ENCODE results near the gene CPB1. TPM values are rescaled to one million over a fixed set of nuclear protein-coding genes. Genes with fewer than 3 reads are reported as not detected.

The CPB1 gene
- total and polyA plus RNA-seq, 2 of the 8 experiments (the other 6 are each of a cell fraction or from before 2014, with no cell fraction given): not detected

GRCh38 chr3:148816981-148817525, 10.6 kb upstream of the CPB1 start:
- ChIA-PET POLR2A (ENCODE audit: partially characterized antibody) (no interaction called here), CTCF (ENCODE audit: partially characterized antibody) (no interaction called here)
- Histone ChIP-seq H4K8ac (ENCODE audit: extremely low read depth, insufficient read depth, low read length) (no peak overlapping the region), H4K91ac (replicated peaks; ENCODE audit: insufficient read length, low read length) (no peak overlapping the region), H2BK12ac (ENCODE audit: low read depth, low read length) (no peak overlapping the region), H2BK15ac (ENCODE audit: low read length) (no peak overlapping the region), H3K79me2 (ENCODE audit: control insufficient read depth in 1 of 2, insufficient read depth in 2 of 2, low read length in 2 of 2) (no peaks in the 10 kb centered on the region), H2BK20ac (ENCODE audit: low read length) (no peak overlapping the region), H3K36me3 (ENCODE audit: control insufficient read depth in 2 of 4, insufficient read depth in 4 of 4, low read length in 3 of 4) (no peaks in the 10 kb centered on the region), H3K9ac (replicated peaks in 1 of 4; ENCODE audit: extremely low read depth in 1 of 4, low read depth in 3 of 4, low read length in 3 of 4) (no peak overlapping the region), H4K5ac (ENCODE audit: insufficient read length, low read depth, low read length) (no peak overlapping the region), H3K27me3 (replicated peaks in 1 of 4; ENCODE audit: control insufficient read depth in 3 of 4, extremely low read depth in 1 of 4, insufficient read depth in 3 of 4, low read length in 3 of 4) (no peaks in the 10 kb centered on the region; a peak in 1 of 7 replicates), H3K14ac (ENCODE audit: insufficient read length) (no peak overlapping the region), H3K4me3 (ENCODE audit: extremely low read depth in 1 of 4, insufficient read depth in 2 of 4, low read depth in 3 of 4, low read length in 4 of 4) (no peak overlapping the region), H3K4ac (replicated peaks; ENCODE audit: insufficient read length, low read depth, low read length) (no peak overlapping the region), H3K4me1 (replicated peaks in 1 of 4; ENCODE audit: control insufficient read depth in 3 of 4, insufficient read depth in 4 of 4, low read length in 3 of 4) (peaks cover 0 to 5% (median 4%) of the 10 kb centered on the region in 4 experiments; a peak in 3 of 7 replicates), H3K23me2 (ENCODE audit: low read depth, low read length) (no peaks in the 10 kb centered on the region), H3K27ac (ENCODE audit: low read depth, low read length) (no peak overlapping the region), H2BK5ac (ENCODE audit: low read depth, low read length) (no peak overlapping the region), H4K20me1 (replicated peaks in 1 of 2; ENCODE audit: control insufficient read depth in 1 of 2, insufficient read depth in 2 of 2, low read length in 2 of 2) (no peaks in the 10 kb centered on the region), H2AK5ac (ENCODE audit: low read depth, low read length) (no peak overlapping the region), H2BK120ac (replicated peaks; ENCODE audit: low read depth, low read length) (no peak overlapping the region), H3K9me3 (ENCODE audit: insufficient read depth in 2 of 2, low read depth in 1 of 2, low read length in 1 of 2) (no peaks in the 10 kb centered on the region), H3K56ac (replicated peaks; ENCODE audit: insufficient read length, low read depth, low read length) (no peak overlapping the region), H3K79me1 (ENCODE audit: low read depth, low read length) (no peaks in the 10 kb centered on the region), H3K4me2 (ENCODE audit: insufficient read depth in 1 of 2, low read depth in 2 of 2, low read length in 2 of 2) (no peak overlapping the region), H2AFZ (ENCODE audit: low read length) (no peak overlapping the region), H3K18ac (ENCODE audit: extremely low read depth, low read length) (no peak overlapping the region), H3K23ac (ENCODE audit: insufficient read length) (no peak overlapping the region)
- 90% methylated on average over 3 of the region's 3 CpGs; no CpG with 5 or more reads in 1 of the 2 experiments for WGBS, 2 experiments (ENCODE audit: extremely low coverage in 1 of 2, insufficient coverage in 1 of 2, insufficient read length in 1 of 2, insufficient replicate concordance in 2 of 2, low coverage in 1 of 2, low lambda C conversion rate in 2 of 2, missing lambda C conversion rate in 1 of 2)
- FAIRE-seq: no peak
- TF ChIP-seq JUND (IDR thresholded peaks at IDR 0.05; ENCODE audit: low read length): no peak
- no peak for TF ChIP-seq CTBP2 (IDR thresholded peaks at IDR 0.05; ENCODE audit: borderline replicate concordance, insufficient read depth, insufficient read length, low read length)
- no peak for DNase-seq (ENCODE audit: low read depth in 1 of 2, low spot score in 2 of 2)
